NT2/D1 (cell line): Measurements from ENCODE around the gene TMEM245.

Experiments used
- DNase-seq: peaks from one replicate; pipeline ENCODE4 v3.0.0-alpha.2; 2011; ENCODE audit warnings: low read depth, low spot score
- H3K27me3 ChIP-seq: 2 replicates; pipeline ENCODE4 v1.6.0; 2011; ENCODE audit warnings: mild to moderate bottlenecking; ENCODE audit not compliant: insufficient read length, insufficient read depth
- H3K36me3 ChIP-seq: 2 replicates; pipeline ENCODE4 v1.6.1; 2011; ENCODE audit warnings: mild to moderate bottlenecking, low read length, mixed read lengths; ENCODE audit not compliant: insufficient read depth, insufficient read length
- H3K4me1 ChIP-seq: 2 replicates; pipeline ENCODE4 v1.5.1; 2011; ENCODE audit not compliant: insufficient read depth, insufficient read length
- H3K4me3 ChIP-seq: 2 replicates; pipeline ENCODE4 v1.5.1; 2011; ENCODE audit warnings: low read depth; ENCODE audit not compliant: insufficient read length
- H3K9ac ChIP-seq: 2 replicates; pipeline ENCODE4 v1.6.0; 2011; ENCODE audit warnings: low read depth; ENCODE audit not compliant: insufficient read length
- H3K9me3 ChIP-seq: 2 replicates; pipeline ENCODE4 v1.5.1; 2011; ENCODE audit warnings: mild to moderate bottlenecking, low read length; ENCODE audit not compliant: insufficient read depth
- SUZ12 ChIP-seq: IDR thresholded peaks from 2 replicates; pipeline ENCODE4 v1.6.1; 2011; ENCODE audit not compliant: insufficient read length, insufficient read depth; ENCODE audit errors: extremely low read depth
- YY1 ChIP-seq: IDR thresholded peaks from 2 replicates; pipeline ENCODE4 v1.6.1; 2011; ENCODE audit not compliant: insufficient read length, insufficient read depth
- ZNF274 ChIP-seq: IDR thresholded peaks from 2 replicates; pipeline ENCODE4 v1.6.1; 2011; ENCODE audit warnings: mild to moderate bottlenecking, low read depth, low read length

The TMEM245 gene

GRCh38 chr9:109119439-109120203, at the start of gene TMEM245:
TMEM245 (minus strand) TSS chr9:109119947; CDS start chr9:109119913, 34 bp downstream.
- peak; percentile 98 for DNase-seq
- Histone ChIP-seq H3K36me3 (peaks cover 17% of the 10 kb centered on the region), H3K9me3 (no peaks in the 10 kb centered on the region), H3K9ac (peak within 1 kb of the TSS; percentile 98), H3K27me3 (no peaks in the 10 kb centered on the region), H3K4me1 (no peaks in the 10 kb centered on the region), H3K4me3 (peak within 1 kb of the TSS; percentile 95)
- peak; percentile 63 for TF ChIP-seq YY1
- no peak for TF ChIP-seq SUZ12

- H3K4me3 ChIP-seq, result no peak overlapping the region
- TF ChIP-seq SUZ12 (no peak), ZNF274 (no peak), YY1 (no peak)
- peaks cover 50% of the 10 kb centered on the region for H3K27me3 ChIP-seq
- no peaks in the 10 kb centered on the region for H3K9me3 ChIP-seq
- no peaks in the 10 kb centered on the region for H3K4me1 ChIP-seq
- no peak overlapping the region for H3K9ac ChIP-seq
- H3K36me3 ChIP-seq, result no peaks in the 10 kb centered on the region
- DNase-seq, result no peak
These were observed 48.4 kb upstream of the TMEM245 start for GRCh38 chr9:109168170-109168569.

DNA sequence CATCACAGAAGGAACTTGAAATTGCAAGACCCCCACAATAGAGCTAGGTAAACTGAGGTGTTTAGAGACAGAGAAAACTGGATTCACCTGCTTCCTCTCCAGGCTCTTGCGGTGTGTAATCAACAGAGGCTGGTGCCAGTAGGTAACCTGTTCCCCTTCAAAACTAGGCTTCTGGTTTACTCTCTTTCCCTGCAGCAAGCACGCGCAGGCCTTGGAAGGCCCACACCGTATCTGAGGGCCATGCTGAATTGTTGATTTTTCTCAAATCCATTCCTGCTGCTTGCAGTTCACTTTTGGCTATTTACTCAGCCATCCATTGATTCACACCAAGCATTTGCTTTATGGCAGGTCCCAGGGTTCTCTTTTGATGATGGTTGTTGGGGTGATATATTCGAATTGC, 48.0 kb upstream of the TMEM245 start:
- Histone ChIP-seq H3K4me1 (no peaks in the 10 kb centered on the region), H3K9me3 (no peaks in the 10 kb centered on the region), H3K36me3 (no peaks in the 10 kb centered on the region), H3K4me3 (no peak overlapping the region), H3K27me3 (peaks cover 52% of the 10 kb centered on the region), H3K9ac (no peak overlapping the region)
- TF ChIP-seq ZNF274 (no peak), SUZ12 (no peak), YY1 (no peak)
- no peak for DNase-seq

DNA sequence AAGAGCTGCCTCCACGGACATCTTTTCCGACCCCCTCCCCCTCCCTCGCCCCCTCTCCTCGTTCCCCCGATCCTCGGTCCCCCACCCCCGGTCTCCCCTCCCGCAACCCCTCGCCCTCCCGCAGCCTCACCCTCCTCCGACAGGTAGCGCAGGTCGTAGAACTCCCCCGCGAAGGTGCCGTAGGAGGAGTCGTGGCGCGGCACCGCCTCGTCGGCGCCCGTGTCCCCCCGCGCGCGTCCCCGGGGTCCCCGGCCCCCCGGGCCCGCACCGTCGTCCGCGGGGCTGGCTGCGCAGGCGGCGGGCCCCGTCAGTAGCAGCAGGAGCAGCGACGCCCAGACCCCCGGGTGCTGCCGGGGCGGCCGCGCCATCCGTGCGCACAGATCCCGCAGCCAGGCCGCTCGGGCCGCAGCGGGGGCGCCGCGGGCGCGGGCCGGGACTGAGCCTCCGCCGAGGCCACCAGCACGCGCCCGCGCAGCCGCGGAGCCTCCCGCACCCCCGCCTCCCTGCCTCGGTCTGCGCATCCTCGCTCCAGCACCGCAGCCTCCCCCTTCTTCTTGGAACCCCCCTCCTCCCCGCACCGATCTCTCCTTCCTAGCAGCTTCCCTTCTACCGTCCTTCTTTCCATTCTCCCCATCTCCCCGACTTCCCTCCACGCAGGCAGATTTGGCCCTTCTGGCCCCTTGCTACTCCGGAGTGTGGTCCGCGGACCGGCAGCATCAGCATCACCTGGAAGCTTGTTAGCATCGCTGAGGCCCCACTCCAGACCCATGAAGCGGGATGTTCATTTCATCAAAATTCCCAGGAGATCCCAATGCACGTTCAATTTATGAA, 47.2 kb upstream of the TMEM245 start, which contains the start of gene FRRS1L:
FRRS1L (minus strand) TSS at position 479 of the 831 bp plus-strand sequence; CDS start at position 368, 111 bp downstream.
- peak; percentile 8 for DNase-seq
- Histone ChIP-seq H3K4me3 (peak within 1 kb of the TSS; percentile 42), H3K27me3 (peaks cover 52% of the 10 kb centered on the region), H3K4me1 (no peaks in the 10 kb centered on the region), H3K9ac (peak within 1 kb of the TSS; percentile 58), H3K36me3 (no peaks in the 10 kb centered on the region), H3K9me3 (no peaks in the 10 kb centered on the region)
- TF ChIP-seq YY1, result no peak
- TF ChIP-seq ZNF274, result no peak
- no peak for TF ChIP-seq SUZ12

DNA sequence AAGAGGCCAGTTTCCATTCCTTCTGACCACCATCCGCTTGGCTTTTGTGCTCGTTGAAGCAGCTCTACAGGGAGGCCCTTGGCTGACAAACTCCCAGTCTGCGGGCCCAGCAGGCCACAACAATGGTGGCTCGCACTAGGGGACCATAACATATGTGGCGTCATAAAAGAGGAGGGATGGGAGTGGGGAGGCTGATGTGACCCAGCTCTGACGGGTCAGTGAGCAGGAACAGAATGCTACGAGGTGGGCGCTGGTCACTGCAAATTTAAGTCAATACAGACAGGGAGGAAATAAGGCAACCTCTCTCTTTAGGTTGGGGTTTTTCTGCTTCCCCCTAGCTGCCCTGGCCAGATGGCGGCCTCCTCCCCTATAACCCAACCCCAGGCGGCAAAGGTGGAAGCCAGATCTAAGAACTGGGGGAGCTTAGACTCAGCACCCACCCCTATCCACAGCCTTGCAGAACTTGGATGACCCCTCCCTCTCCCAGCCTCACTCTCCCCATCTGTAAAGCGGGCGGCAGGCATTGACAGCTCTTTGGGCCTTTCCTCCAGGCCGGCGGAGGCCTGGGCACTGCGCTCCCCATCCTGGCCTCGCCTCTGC, 46.5 kb upstream of the TMEM245 start:
- Histone ChIP-seq H3K4me1 (no peaks in the 10 kb centered on the region), H3K4me3 (peak overlapping the region; percentile 42), H3K9me3 (no peaks in the 10 kb centered on the region), H3K36me3 (no peaks in the 10 kb centered on the region), H3K27me3 (peaks cover 52% of the 10 kb centered on the region), H3K9ac (no peak overlapping the region)
- no peak for DNase-seq
- no peak for TF ChIP-seq SUZ12
- TF ChIP-seq ZNF274, result no peak
- TF ChIP-seq YY1, result no peak

DNA sequence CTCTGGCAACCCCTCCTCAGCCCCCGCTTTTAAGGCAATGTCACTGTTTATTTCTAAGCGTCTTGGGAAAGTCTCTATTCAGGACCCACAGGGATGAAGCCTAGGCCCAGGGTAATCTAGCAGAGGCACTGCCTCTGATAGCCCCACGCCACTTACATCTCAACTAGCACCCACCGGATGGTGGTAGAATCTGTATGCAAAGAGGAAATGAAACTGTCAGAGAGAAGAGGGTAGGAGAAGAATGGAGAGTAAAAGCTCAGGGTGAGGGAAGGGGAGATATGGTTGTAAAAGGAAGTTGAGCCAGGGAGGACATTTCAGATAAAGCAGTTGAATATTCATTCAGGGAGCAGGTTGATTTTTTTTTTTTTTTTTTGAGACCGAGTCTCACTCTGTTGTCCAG, 44.3 kb upstream of the TMEM245 start:
- no peak overlapping the region for H3K9ac ChIP-seq
- peaks cover 52% of the 10 kb centered on the region for H3K27me3 ChIP-seq
- no peak for DNase-seq

GRCh38 chr9:109163194-109163593, 43.4 kb upstream of the TMEM245 start:
- Histone ChIP-seq H3K4me1 (no peaks in the 10 kb centered on the region), H3K27me3 (peaks cover 45% of the 10 kb centered on the region), H3K36me3 (no peaks in the 10 kb centered on the region), H3K9ac (no peak overlapping the region), H3K4me3 (no peak overlapping the region), H3K9me3 (no peaks in the 10 kb centered on the region)
- DNase-seq, result no peak
- no peak for TF ChIP-seq ZNF274
- TF ChIP-seq YY1, result no peak
- TF ChIP-seq SUZ12, result no peak

More for the DNA sequence above, 44.3 kb upstream of the TMEM245 start:
- TF ChIP-seq ZNF274 (no peak), YY1 (no peak), SUZ12 (no peak)
- Histone ChIP-seq H3K4me1 (no peaks in the 10 kb centered on the region), H3K36me3 (no peaks in the 10 kb centered on the region), H3K4me3 (no peak overlapping the region), H3K9me3 (no peaks in the 10 kb centered on the region)
